ENCODE measurements around the gene ITGB3BP.

Gene ITGB3BP

GRCh38 chr1:63418101-63418500 lies 104.9 kb downstream of the ITGB3BP start:
- no peak for DNase-seq (ENCODE audit: low read depth in 2 of 2)

- no peak for DNase-seq (ENCODE audit: low read depth in 2 of 2)
These were observed 108.2 kb downstream of the ITGB3BP start for GRCh38 chr1:63414691-63415365.

- DNase-seq (ENCODE audit: low read depth in 2 of 2): no peak
These were observed 109.6 kb downstream of the ITGB3BP start for GRCh38 chr1:63413394-63413793.

GRCh38 chr1:63411066-63411465 lies 112.0 kb downstream of the ITGB3BP start:
- DNase-seq (ENCODE audit: low read depth in 2 of 2): no peak

- no peak for DNase-seq (ENCODE audit: low read depth in 2 of 2)
These were observed 114.7 kb downstream of the ITGB3BP start for GRCh38 chr1:63408331-63408730.

DNA sequence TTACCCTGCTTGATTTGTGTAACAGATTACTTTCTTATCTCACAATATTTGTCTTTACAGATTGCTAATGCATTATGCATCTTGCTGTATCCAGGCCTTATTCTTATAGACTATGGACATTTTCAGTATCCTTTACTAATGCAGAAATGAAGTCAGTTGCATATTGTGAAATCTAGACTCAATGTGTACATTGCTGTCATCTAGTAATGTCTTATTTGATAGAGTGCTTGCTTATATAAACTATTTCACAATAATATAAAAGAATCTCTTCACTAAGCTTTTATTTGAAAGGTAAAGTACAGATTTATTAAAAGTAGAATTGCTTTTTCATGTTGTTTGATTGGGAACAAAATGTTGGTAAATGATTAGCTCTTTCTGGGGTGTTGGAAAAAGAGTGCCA lies 116.0 kb downstream of the ITGB3BP start:
- no peak for DNase-seq (ENCODE audit: low read depth in 2 of 2)

DNA sequence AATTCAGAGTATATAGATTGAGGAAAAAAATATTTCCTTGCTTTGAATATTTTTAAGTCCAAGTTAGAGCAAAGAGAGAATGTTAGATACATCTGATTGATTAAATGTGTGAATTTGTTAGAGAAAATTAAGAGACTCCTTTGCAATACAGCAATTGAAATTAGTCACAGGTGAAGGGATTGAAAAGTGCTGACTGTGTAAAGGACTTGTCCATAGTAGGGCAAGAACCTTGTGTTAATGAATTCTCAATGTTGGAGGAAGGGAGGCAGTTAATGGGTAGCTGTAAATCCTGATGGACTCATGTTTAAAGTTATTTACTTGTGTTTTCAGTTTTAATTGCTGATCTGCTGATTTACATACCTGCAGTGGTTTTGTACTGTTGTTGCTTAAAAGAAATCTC lies 117.0 kb downstream of the ITGB3BP start:
- no peak for DNase-seq (ENCODE audit: low read depth in 2 of 2)

DNA sequence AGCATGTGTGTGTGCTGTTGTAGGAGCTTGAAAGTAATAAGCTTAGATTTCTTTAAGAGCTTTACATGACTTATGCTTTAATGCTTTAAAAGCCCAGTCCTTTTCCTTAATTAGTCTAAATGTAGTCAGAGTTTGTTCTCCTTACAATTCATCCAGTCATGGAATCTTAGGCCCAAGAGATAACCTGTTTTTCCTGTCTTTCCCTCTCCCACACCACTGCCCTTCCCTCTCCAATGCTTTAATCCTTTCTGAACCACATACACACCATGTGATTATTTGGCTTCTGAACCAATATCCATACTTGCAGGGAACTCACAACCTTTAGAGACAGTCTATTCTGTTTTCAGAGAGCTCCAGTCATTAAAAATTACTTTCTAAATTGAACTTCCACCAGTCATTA lies 118.0 kb downstream of the ITGB3BP start:
- DNase-seq (ENCODE audit: low read depth in 2 of 2): no peak

DNA sequence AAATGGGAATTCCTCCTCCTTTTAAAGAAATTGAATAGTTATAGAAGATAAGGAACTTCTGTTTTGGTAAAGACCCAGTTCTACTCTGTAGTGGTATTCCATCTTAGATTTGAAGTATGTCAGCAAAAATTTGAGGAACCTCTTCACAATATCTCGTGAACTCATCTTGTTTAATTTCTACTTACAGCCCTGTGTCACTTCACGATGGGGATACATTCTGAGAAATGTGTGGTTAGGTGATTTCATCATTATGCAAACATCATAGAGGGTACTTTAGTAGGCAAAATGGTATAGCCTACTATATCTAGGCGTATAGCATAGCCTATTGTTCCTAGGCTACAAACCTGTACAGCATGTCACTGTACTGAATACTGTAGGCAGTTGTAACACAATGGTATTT lies 119.6 kb downstream of the ITGB3BP start:
- no peak for DNase-seq (ENCODE audit: low read depth in 2 of 2)

- no peak for DNase-seq (ENCODE audit: low read depth in 2 of 2)
These were observed 121.1 kb downstream of the ITGB3BP start for GRCh38 chr1:63401945-63402344.
